Natural killer cell (primary cell): ENCODE data around the gene PLEKHG3. TPM values are rescaled to one million over a fixed set of nuclear protein-coding genes. Genes with fewer than 3 reads are reported as not detected.

Experiments
- ATAC-seq, 3 donors: fragments of 150-1000 bp in 2 of 3; fragments of 200-7000 bp in 1 of 3; cut with Tn5 transposase; 1 replicate in 1 of 3; 2 replicates in 2 of 3; pipeline ENCODE4 v1.10.0; 2021; ENCODE audit warnings: mild to moderate bottlenecking in 2 of 3, moderate library complexity in 2 of 3
- DNase-seq, 2 donors: peaks; one replicate each; pipeline versions ENCODE4 v3.0.0 to v3.0.0-alpha.2; 2013 to 2021; ENCODE audit warnings: mixed read lengths in 1 of 2
- H3K27ac ChIP-seq: one replicate; pipeline ENCODE4 v1.5.1; 2013; ENCODE audit warnings: mild to moderate bottlenecking, low read length
- H3K27me3 ChIP-seq: one replicate; pipeline ENCODE4 v1.6.1; 2013; ENCODE audit warnings: low read length; ENCODE audit not compliant: control insufficient read depth, insufficient read depth
- H3K36me3 ChIP-seq: one replicate; pipeline ENCODE4 v1.6.1; 2013; ENCODE audit warnings: low read length; ENCODE audit not compliant: control insufficient read depth, insufficient read depth
- H3K4me1 ChIP-seq: one replicate; pipeline ENCODE4 v1.6.1; 2013; ENCODE audit warnings: low read length; ENCODE audit not compliant: control insufficient read depth, insufficient read depth
- H3K4me3 ChIP-seq: one replicate; pipeline ENCODE4 v1.5.1; 2013; ENCODE audit warnings: low read length
- H3K9me3 ChIP-seq: one replicate; pipeline ENCODE4 v1.6.1; 2013; ENCODE audit warnings: low read length; ENCODE audit not compliant: control insufficient read depth, insufficient read depth
- H3K27ac Mint-ChIP-seq, 2 donors: one replicate each; pipeline ENCODE4 v1.8.0; 2022; ENCODE audit warnings: mild to moderate bottlenecking in 2 of 2, mixed read lengths in 2 of 2, moderate library complexity in 1 of 2
- H3K27me3 Mint-ChIP-seq, 2 donors: one replicate each; pipeline ENCODE4 v1.8.0; 2022; ENCODE audit warnings: low read depth in 2 of 2, mixed read lengths in 2 of 2
- H3K36me3 Mint-ChIP-seq: one replicate; pipeline ENCODE4 v1.8.0; 2022; ENCODE audit warnings: mixed read lengths
- H3K4me1 Mint-ChIP-seq, 2 donors: one replicate each; pipeline ENCODE4 v1.8.0; 2022; ENCODE audit warnings: mixed read lengths in 2 of 2
- H3K4me3 Mint-ChIP-seq: one replicate; pipeline ENCODE4 v1.8.0; 2022; ENCODE audit warnings: mild to moderate bottlenecking, moderate library complexity, mixed read lengths
- H3K9me3 Mint-ChIP-seq, 2 donors: one replicate each; pipeline ENCODE4 v1.8.0; 2022; ENCODE audit warnings: mixed read lengths in 2 of 2
- CTCF ChIP-seq: fragments of 200-600 bp; IDR thresholded peaks from one replicate; pipeline ENCODE4 v1.8.0; 2022; ENCODE audit warnings: antibody characterized with exemption
- WGBS: methylation state at CpG from one replicate; pipeline ENCODE4 v1.1.7; 2013; ENCODE audit warnings: missing lambda C conversion rate; ENCODE audit not compliant: insufficient coverage; 5-methylcytosine and 5-hydroxymethylcytosine counted together
- intact Hi-C: fragments of 100-400 bp; cut with micrococcal nuclease; formaldehyde crosslinking; loops from one replicate; pipeline ENCODE4 v1.14.2; 2022
- total RNA-seq, 4 donors: library from RNA; stranded (reverse); fragments of 120-200 nt in 1 of 4; gene quantifications; one replicate each; pipeline versions ENCODE4 v1.2.3 to v1.2.4, GENCODE V29; 2013 to 2022

PLEKHG3 gene
- total RNA-seq, 3 donors from 2014 or later (not counting 1 experiment from before 2014, with no cell fraction given): 184 to 285 (median 225) TPM

- DNase-seq (peak in 1 of 2 donors; percentile 57), ATAC-seq (peak; percentile 23 to 70 (median 47))
- Histone ChIP-seq H3K27me3 (no peaks in the 10 kb centered on the region), H3K27ac (peak overlapping the region; percentile 77), H3K9me3 (no peaks in the 10 kb centered on the region), H3K36me3 (no peaks in the 10 kb centered on the region), H3K4me1 (peaks cover 70% of the 10 kb centered on the region), H3K4me3 (peak overlapping the region; percentile 19)
- Mint-ChIP-seq H3K4me3 (peak overlapping the region; percentile 87), H3K4me1 (peaks cover 81 to 83% of the 10 kb centered on the region in 2 donors), H3K27me3 (no peaks in the 10 kb centered on the region), H3K9me3 (no peaks in the 10 kb centered on the region), H3K27ac (peak overlapping the region; percentile 76 to 86), H3K36me3 (peaks cover 10% of the 10 kb centered on the region)
- 9% methylated on average over 17 of the region's 18 CpGs for WGBS
- intact Hi-C loops: loop anchor here (1.0 to 10.0 kb wide), 2 partner anchors 9 to 204 kb away; partner anchors contain the start of genes ZBTB1 and ZBTB25
- no peak for TF ChIP-seq CTCF
These were observed 4.2 kb downstream of the PLEKHG3 start for GRCh38 chr14:64708148-64709004.

- H3K4me3 Mint-ChIP-seq: peak overlapping the region; percentile 87
- H3K4me3 ChIP-seq: peak overlapping the region; percentile 19
- no peak for TF ChIP-seq CTCF
- H3K27me3 ChIP-seq: no peaks in the 10 kb centered on the region
- no peaks in the 10 kb centered on the region for H3K36me3 ChIP-seq
- peak overlapping the region; percentile 77 for H3K27ac ChIP-seq
- H3K27ac Mint-ChIP-seq: peak overlapping the region; percentile 76 to 86
- H3K9me3 ChIP-seq: no peaks in the 10 kb centered on the region
- ATAC-seq (no peak), DNase-seq (no peak)
- WGBS: 58% methylated on average over 5 of the region's 5 CpGs
- H3K27me3 Mint-ChIP-seq: no peaks in the 10 kb centered on the region
- H3K36me3 Mint-ChIP-seq: peaks cover 15% of the 10 kb centered on the region
- intact Hi-C loops: loop anchor here (1.0 to 10.0 kb wide), 2 partner anchors 8 to 204 kb away; partner anchors contain the start of genes ZBTB1 and ZBTB25
- H3K9me3 Mint-ChIP-seq: peaks cover 0 to 3% of the 10 kb centered on the region in 2 donors
- peaks cover 82 to 84% of the 10 kb centered on the region in 2 donors for H3K4me1 Mint-ChIP-seq
- H3K4me1 ChIP-seq: peaks cover 66% of the 10 kb centered on the region
These were observed 4.9 kb downstream of the PLEKHG3 start for GRCh38 chr14:64709126-64709525.

- intact Hi-C loops: no loop called here
- peaks cover 74% of the 10 kb centered on the region for H3K4me1 ChIP-seq
- H3K9me3 Mint-ChIP-seq: peaks cover 0 to 3% of the 10 kb centered on the region in 2 donors
- no peak overlapping the region for H3K4me3 ChIP-seq
- H3K36me3 ChIP-seq: no peaks in the 10 kb centered on the region
- peak overlapping the region; percentile 87 for H3K4me3 Mint-ChIP-seq
- peaks cover 92 to 98% of the 10 kb centered on the region in 2 donors for H3K4me1 Mint-ChIP-seq
- H3K27ac Mint-ChIP-seq: peak overlapping the region; percentile 76 to 86
- ATAC-seq (no peak), DNase-seq (no peak)
- H3K36me3 Mint-ChIP-seq: peaks cover 20% of the 10 kb centered on the region
- H3K27ac ChIP-seq: peak overlapping the region; percentile 77
- 79% methylated on average over 5 of the region's 5 CpGs for WGBS
- H3K27me3 Mint-ChIP-seq: no peaks in the 10 kb centered on the region
- H3K9me3 ChIP-seq: no peaks in the 10 kb centered on the region
- TF ChIP-seq CTCF: no peak
- no peaks in the 10 kb centered on the region for H3K27me3 ChIP-seq
These were observed 6.8 kb downstream of the PLEKHG3 start for GRCh38 chr14:64711039-64711438.
